ENCODE measurements around the gene VWA3A. TPM values are rescaled to one million over a fixed set of nuclear protein-coding genes. Genes with fewer than 3 reads are reported as not detected.
"Not testable (repeated sequence)": the region's sequence is repeated elsewhere in the genome, so short reads cannot be mapped to it uniquely, and the experiment has no call there.

VWA3A gene
- total RNA-seq = under 1 TPM; 0.28 to 0.39 (median 0.35) TPM
- total RNA-seq (2013) = 0.18 TPM

- ATAC-seq (no peak), DNase-seq (no peak)
- Histone ChIP-seq H3K4me1 (ENCODE audit: control insufficient read depth, insufficient read depth, low read length) (no peaks in the 10 kb centered on the region), H3K9me3 (ENCODE audit: control insufficient read depth, insufficient read depth, low read length) (no peaks in the 10 kb centered on the region), H3K36me3 (ENCODE audit: control insufficient read depth, insufficient read depth, low read length) (no peaks in the 10 kb centered on the region), H3K27me3 (ENCODE audit: control insufficient read depth, insufficient read depth, low read length) (no peaks in the 10 kb centered on the region), H3K27ac (ENCODE audit: low read length) (no peak within 1 kb of the TSS), H3K4me3 (ENCODE audit: low read length) (no peak within 1 kb of the TSS)
- TF ChIP-seq, protein P1, sequence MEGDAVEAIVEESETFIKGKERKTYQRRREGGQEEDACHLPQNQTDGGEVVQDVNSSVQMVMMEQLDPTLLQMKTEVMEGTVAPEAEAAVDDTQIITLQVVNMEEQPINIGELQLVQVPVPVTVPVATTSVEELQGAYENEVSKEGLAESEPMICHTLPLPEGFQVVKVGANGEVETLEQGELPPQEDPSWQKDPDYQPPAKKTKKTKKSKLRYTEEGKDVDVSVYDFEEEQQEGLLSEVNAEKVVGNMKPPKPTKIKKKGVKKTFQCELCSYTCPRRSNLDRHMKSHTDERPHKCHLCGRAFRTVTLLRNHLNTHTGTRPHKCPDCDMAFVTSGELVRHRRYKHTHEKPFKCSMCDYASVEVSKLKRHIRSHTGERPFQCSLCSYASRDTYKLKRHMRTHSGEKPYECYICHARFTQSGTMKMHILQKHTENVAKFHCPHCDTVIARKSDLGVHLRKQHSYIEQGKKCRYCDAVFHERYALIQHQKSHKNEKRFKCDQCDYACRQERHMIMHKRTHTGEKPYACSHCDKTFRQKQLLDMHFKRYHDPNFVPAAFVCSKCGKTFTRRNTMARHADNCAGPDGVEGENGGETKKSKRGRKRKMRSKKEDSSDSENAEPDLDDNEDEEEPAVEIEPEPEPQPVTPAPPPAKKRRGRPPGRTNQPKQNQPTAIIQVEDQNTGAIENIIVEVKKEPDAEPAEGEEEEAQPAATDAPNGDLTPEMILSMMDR (IDR thresholded peaks at IDR 0.05) = no peak
- H3K27me3 Mint-ChIP-seq (ENCODE audit: low read depth in 2 of 2) = peaks cover 4 to 7% of the 10 kb centered on the region in 2 donors
- intact Hi-C loops (cut with micrococcal nuclease) = no loop called here
- H3K4me1 Mint-ChIP-seq = no peaks in the 10 kb centered on the region
- no peaks in the 10 kb centered on the region for H3K36me3 Mint-ChIP-seq
- no peaks in the 10 kb centered on the region for H3K9me3 Mint-ChIP-seq
- no peak within 1 kb of the TSS for H3K4me3 Mint-ChIP-seq
- H3K27ac Mint-ChIP-seq = no peak within 1 kb of the TSS
- 85% methylated on average over 9 of the region's 9 CpGs for WGBS (ENCODE audit: insufficient coverage)
Observed at GRCh38 chr16:22092143-22092933, at the start of gene VWA3A. Gene VWA3A, plus strand, starts transcription at chr16:22092541. Its CDS starts 97 bp downstream, at chr16:22092638.

GRCh38 chr16:22043882-22044281, 48.5 kb upstream of the VWA3A start:
- H3K4me1 ChIP-seq (ENCODE audit: control insufficient read depth, insufficient read depth, low read length); H3K4me3 ChIP-seq (ENCODE audit: low read length); ATAC-seq; H3K4me3 Mint-ChIP-seq; H3K36me3 ChIP-seq (ENCODE audit: control insufficient read depth, insufficient read depth, low read length); H3K9me3 ChIP-seq (ENCODE audit: control insufficient read depth, insufficient read depth, low read length); intact Hi-C loops (cut with micrococcal nuclease); H3K4me1 Mint-ChIP-seq; H3K27me3 Mint-ChIP-seq (ENCODE audit: low read depth in 2 of 2); H3K27ac Mint-ChIP-seq; DNase-seq; H3K27me3 ChIP-seq (ENCODE audit: control insufficient read depth, insufficient read depth, low read length); H3K36me3 Mint-ChIP-seq; H3K9me3 Mint-ChIP-seq; H3K27ac ChIP-seq (ENCODE audit: low read length): not testable (repeated sequence)
- WGBS (ENCODE audit: insufficient coverage) = 100% methylated on average over 1 of the region's 3 CpGs

GRCh38 chr16:22045888-22046287, 46.5 kb upstream of the VWA3A start:
- H3K36me3 ChIP-seq (ENCODE audit: control insufficient read depth, insufficient read depth, low read length); H3K27ac Mint-ChIP-seq; DNase-seq; H3K27ac ChIP-seq (ENCODE audit: low read length); H3K27me3 Mint-ChIP-seq (ENCODE audit: low read depth in 2 of 2); H3K4me3 Mint-ChIP-seq; H3K36me3 Mint-ChIP-seq; intact Hi-C loops (cut with micrococcal nuclease); H3K4me1 Mint-ChIP-seq; ATAC-seq; H3K9me3 Mint-ChIP-seq; H3K27me3 ChIP-seq (ENCODE audit: control insufficient read depth, insufficient read depth, low read length); H3K9me3 ChIP-seq (ENCODE audit: control insufficient read depth, insufficient read depth, low read length); H3K4me1 ChIP-seq (ENCODE audit: control insufficient read depth, insufficient read depth, low read length); H3K4me3 ChIP-seq (ENCODE audit: low read length): not testable (repeated sequence)
- WGBS (ENCODE audit: insufficient coverage) = 79% methylated on average over 3 of the region's 5 CpGs

DNA sequence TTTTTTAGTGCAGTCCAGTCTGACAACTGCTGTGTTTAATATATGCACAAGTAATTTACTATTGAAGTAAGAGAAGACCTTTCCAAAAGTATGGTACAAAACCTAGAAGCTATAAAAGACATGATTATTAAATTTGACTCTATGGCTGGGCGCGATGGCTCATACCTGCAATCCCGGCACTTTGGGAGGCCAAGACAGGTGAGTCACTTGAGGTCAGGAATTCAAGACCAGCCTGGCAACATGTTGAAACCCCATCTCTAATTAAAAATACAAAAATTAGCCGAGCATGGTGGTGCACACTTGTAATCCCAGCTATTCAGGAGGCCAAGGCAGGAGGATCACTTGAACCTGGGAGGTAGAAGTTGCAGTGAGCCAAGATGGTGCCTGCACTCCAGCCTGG, 41.4 kb upstream of the VWA3A start:
- WGBS (ENCODE audit: insufficient coverage) = 97% methylated on average over 4 of the region's 4 CpGs
- DNase-seq = no peak
- no peak overlapping the region for H3K4me3 Mint-ChIP-seq
- Histone ChIP-seq H3K4me1 (ENCODE audit: control insufficient read depth, insufficient read depth, low read length) (no peaks in the 10 kb centered on the region), H3K9me3 (ENCODE audit: control insufficient read depth, insufficient read depth, low read length) (no peaks in the 10 kb centered on the region), H3K27ac (ENCODE audit: low read length) (no peak overlapping the region), H3K27me3 (ENCODE audit: control insufficient read depth, insufficient read depth, low read length) (no peaks in the 10 kb centered on the region), H3K36me3 (ENCODE audit: control insufficient read depth, insufficient read depth, low read length) (no peaks in the 10 kb centered on the region), H3K4me3 (ENCODE audit: low read length) (no peak overlapping the region)
- H3K36me3 Mint-ChIP-seq = no peaks in the 10 kb centered on the region
- H3K4me1 Mint-ChIP-seq = peaks cover 9 to 15% of the 10 kb centered on the region in 2 donors
- no peak for ATAC-seq
- H3K27ac Mint-ChIP-seq = no peak overlapping the region
- TF ChIP-seq, protein P1 (IDR thresholded peaks at IDR 0.05) = no peak
- H3K27me3 Mint-ChIP-seq (ENCODE audit: low read depth in 2 of 2) = no peaks in the 10 kb centered on the region
- H3K9me3 Mint-ChIP-seq = no peaks in the 10 kb centered on the region
- intact Hi-C loops (cut with micrococcal nuclease) = no loop called here

Data from natural killer cell (primary cell).